Measurements from ENCODE around the gene RETREG1.
"Not testable (repeated sequence)": the region's sequence is repeated elsewhere in the genome, so short reads cannot be mapped to it uniquely, and the experiment has no call there.

Gene RETREG1

GRCh38 chr5:16615741-16616535 lies 859 bp downstream of the RETREG1 start:
- peak; percentile 7 for DNase-seq

DNA sequence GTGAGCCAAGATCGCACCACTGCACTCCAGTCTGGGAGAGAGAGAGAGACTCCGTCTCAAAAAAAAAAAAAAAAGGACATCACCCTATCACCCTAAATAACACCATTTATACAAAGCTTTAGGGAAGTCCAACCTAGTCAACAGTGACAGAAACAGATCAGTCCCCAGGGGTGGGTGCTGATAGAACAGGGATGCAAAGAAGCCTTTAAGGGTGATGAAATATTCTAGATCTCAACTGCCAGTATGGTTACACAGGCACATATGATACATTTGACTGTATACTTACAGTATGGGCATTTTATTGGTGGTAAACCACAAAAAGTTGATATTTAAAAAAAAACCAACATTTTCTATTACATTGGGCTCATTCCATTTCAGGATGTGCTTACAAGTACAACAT lies 4.8 kb downstream of the RETREG1 start:
- no peak for DNase-seq

DNA sequence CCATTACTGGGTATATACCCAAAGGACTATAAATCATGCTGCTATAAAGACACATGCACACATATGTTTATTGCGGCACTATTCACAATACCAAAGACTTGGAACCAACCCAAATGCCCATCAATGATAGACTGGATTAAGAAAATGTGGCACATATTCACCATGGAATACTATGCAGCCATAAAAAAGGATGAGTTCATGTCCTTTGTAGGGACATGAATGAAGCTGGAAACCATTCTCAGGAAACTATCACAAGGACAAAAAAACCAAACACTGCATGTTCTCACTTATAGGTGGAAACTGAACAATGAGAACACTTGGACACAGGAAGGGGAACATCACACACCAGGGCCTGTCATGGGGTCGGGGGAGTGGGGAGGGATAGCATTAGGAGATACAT lies 5.9 kb downstream of the RETREG1 start:
- DNase-seq: not testable (repeated sequence)

- no peak for DNase-seq
These were observed 7.4 kb downstream of the RETREG1 start for GRCh38 chr5:16609412-16609811.

DNA sequence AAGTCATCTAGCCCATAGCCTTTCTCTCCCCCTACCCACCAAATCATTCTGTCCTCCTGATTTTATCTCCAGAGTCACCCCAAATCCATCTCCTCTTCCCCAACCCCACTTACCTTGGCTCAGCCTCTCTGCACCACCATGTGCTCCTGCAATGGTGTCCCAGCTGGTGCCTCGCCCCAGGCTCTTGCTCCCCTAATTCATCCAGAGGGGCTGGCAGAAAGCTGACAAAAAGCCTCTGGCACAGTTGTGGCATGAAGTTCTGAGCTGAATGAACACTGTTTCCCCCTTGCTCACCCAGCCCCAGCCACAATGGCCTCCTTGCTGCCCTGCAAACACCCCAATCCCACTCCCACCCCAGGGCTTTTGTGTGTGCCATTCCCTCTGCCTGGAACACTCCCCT lies 10.2 kb downstream of the RETREG1 start:
- no peak for DNase-seq

GRCh38 chr5:16603701-16604100 lies 13.1 kb downstream of the RETREG1 start:
- no peak for DNase-seq

GRCh38 chr5:16603295-16603694 lies 13.5 kb downstream of the RETREG1 start:
- no peak for DNase-seq

DNA sequence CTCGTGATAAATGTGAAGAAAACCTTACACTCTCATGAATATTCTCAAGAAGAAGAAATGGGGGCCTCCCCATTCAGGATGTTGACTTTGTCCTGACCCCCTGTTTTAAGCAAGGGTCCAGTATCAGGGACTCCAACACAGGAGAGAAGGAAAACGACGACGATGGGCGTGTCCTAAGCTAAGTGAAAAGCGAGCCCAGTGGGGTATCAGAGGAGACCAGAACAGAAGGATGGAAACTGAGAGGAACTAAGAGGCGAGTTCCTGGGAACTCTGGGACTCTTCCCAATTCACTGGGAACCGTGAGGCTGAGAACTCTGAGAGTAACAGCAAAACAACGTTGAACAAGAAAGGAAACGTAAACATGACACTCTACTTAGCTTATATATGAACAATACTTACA lies 14.6 kb downstream of the RETREG1 start:
- no peak for DNase-seq

DNA sequence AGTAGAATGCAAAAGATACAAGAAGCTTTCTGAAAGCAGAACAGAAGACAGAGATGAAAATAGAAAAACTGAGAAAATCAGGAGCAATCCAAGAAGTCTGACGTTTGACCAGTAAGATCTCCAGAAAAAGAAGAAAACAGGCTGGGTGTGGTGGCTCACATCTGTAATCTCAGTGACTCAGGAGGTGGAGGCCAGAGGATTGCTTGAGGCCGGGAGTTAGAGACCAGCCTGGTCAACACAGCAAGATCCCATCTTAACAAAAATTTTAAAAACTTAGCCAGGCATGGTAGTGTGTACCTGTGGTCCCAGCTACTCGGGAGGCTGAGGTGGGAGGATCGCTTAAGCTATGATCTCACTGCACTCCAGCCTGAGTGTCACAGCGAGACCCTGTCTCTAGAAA lies 15.9 kb downstream of the RETREG1 start:
- DNase-seq: no peak

- no peak for DNase-seq
These were observed 16.4 kb downstream of the RETREG1 start for GRCh38 chr5:16600397-16600796.

DNA sequence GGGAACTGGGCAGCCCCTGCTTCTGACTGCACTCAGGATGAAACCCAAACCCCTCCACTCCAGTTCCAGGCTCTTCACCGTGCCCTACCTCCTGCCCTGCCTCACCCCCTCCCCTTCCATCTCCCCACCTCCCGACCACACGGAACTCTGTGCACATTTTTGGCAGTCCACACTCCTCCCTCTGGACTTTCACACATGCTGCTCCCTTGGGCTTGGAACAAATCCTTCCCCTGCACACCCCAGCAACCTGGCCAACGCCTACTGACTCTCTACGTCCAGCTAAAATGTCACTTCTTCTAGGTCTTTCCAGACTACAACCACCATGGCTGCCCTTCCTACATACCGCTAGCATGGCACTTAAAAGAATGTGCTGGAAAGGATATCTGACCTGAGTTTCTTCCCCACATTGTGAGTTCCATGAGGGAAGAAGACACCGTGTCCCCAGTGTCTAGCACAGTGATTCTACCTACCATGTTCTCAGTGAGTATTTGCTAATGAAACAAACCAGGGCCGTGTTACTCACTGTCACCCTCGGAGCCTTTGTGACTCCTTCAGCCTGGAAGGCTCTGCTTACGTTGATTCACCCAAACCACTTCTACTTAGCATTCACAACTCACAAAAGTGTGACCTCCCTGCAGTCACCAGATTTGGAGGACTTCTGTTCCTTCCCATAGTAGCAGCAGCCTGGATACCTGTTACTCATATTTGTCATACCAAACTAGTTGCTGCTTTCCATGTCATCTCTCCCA lies 18.7 kb downstream of the RETREG1 start:
- no peak for DNase-seq

GRCh38 chr5:16596581-16596940 lies 20.2 kb downstream of the RETREG1 start:
- no peak for DNase-seq

- no peak for DNase-seq
These were observed 20.8 kb downstream of the RETREG1 start for GRCh38 chr5:16595881-16596580.

DNA sequence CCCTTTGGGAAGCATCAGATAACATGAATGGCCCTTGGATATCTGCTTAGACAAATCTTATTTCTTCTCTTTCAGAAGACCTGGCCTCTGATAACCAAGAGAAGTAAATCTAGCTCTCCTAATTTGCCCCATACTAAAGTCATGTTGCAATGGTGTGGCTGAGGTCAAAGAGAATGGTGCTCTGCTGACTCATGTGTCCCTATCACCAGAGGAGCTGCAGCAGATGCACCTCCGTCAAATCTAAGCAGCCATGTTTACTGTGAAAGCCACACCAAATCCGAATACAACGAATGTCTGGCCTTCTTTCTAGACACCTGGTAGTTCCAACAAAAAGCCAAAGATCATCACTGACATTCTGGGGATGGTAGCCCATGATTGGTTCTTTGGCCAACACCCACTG lies 23.2 kb downstream of the RETREG1 start:
- DNase-seq: no peak

GRCh38 chr5:16593013-16593412 lies 23.8 kb downstream of the RETREG1 start:
- no peak for DNase-seq

DNA sequence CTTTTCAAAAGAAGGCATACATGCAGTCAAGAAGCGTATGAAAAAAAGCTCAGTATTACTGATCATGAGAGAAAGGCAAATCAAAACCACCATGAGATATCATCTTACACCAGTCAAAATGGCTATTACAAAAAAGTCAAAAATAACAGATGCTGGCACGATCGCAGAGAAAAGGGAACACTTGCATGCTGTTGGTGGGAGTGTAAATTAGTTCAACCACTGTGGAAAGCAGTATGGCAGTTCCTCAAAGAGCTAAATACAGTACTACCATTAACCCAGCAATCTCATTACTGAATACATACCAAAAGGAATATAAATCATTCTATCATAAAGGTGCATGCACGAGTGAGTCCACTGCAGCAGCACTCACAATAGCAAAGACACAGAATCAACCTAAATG lies 24.5 kb downstream of the RETREG1 start:
- no peak for DNase-seq

- no peak for DNase-seq
These were observed 26.1 kb downstream of the RETREG1 start for GRCh38 chr5:16590685-16591084.

DNA sequence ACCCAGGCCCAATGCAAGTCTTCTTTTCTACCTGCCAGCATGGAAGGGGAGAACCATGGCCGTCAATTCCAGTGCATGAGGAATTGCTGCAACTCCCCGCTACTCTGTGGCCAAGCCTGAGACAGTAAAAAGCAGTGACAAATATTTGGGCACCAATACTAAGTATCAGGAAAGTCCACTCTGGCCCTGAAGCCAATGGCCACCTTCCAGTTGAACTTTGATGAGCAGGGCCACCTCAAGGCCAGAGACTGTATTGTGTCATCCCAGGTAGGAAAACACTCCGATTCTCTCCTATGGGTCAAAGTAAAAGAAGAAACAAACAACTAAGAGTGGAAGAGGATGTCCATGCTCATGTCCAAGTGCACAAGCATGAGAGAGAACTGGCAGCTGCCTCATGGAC lies 27.1 kb downstream of the RETREG1 start:
- no peak for DNase-seq

- DNase-seq: no peak
These were observed 28.2 kb downstream of the RETREG1 start for GRCh38 chr5:16588434-16589214.

GRCh38 chr5:16586556-16586955 lies 30.2 kb downstream of the RETREG1 start:
- DNase-seq: no peak

GRCh38 chr5:16585041-16585667 lies 31.6 kb downstream of the RETREG1 start:
- no peak for DNase-seq

DNA sequence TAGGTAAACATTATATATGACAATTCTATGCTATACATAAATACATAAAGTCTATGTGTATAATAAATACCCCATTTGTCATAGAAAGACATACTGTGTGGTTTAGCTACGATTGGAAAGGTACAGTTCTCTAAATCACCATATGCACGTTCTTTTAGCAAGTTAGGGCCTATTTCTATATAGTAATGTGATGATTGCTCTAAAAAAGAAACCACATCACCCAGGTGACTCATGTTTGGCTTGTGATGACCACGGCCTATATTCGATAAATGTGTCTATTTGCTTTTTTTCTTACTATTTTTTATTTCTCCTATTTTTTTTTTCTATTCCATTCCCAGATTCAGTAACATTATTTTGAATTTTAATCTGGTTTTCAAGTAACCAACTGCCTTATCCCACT lies 34.7 kb downstream of the RETREG1 start:
- DNase-seq: no peak

GRCh38 chr5:16580382-16580781 lies 36.4 kb downstream of the RETREG1 start:
- no peak for DNase-seq
